ENCODE measurements around the gene H2BK1.

The H2BK1 gene

GRCh38 chr7:151244841-151245346 lies 34.6 kb upstream of the H2BK1 start:
- DNase-seq = no peak

GRCh38 chr7:151244196-151244840 lies 34.0 kb upstream of the H2BK1 start:
- DNase-seq = peak; percentile 65

GRCh38 chr7:151243408-151244195 lies 33.3 kb upstream of the H2BK1 start:
- no peak for DNase-seq

GRCh38 chr7:151243045-151243349 lies 32.7 kb upstream of the H2BK1 start:
- DNase-seq = no peak

GRCh38 chr7:151242159-151243044 lies 32.1 kb upstream of the H2BK1 start:
- DNase-seq = no peak

GRCh38 chr7:151241755-151242096 lies 31.4 kb upstream of the H2BK1 start:
- no peak for DNase-seq

- no peak for DNase-seq
Observed at GRCh38 chr7:151240942-151241754, 30.9 kb upstream of the H2BK1 start.

- DNase-seq = no peak
Observed at GRCh38 chr7:151240536-151240935, 30.2 kb upstream of the H2BK1 start.

- DNase-seq = no peak
Observed at GRCh38 chr7:151239837-151240459, 29.7 kb upstream of the H2BK1 start.

GRCh38 chr7:151238924-151239836 lies 28.9 kb upstream of the H2BK1 start:
- DNase-seq = no peak

GRCh38 chr7:151238190-151238810 lies 28.0 kb upstream of the H2BK1 start:
- no peak for DNase-seq

GRCh38 chr7:151237244-151238189 lies 27.2 kb upstream of the H2BK1 start:
- DNase-seq = no peak

- no peak for DNase-seq
Observed at GRCh38 chr7:151236406-151236805, 26.1 kb upstream of the H2BK1 start.

- DNase-seq = no peak
Observed at GRCh38 chr7:151235091-151235787, 25.0 kb upstream of the H2BK1 start.

GRCh38 chr7:151233804-151234203 lies 23.5 kb upstream of the H2BK1 start:
- DNase-seq = no peak

GRCh38 chr7:151232917-151233701 lies 22.8 kb upstream of the H2BK1 start:
- DNase-seq = no peak

GRCh38 chr7:151232091-151232916 lies 22.0 kb upstream of the H2BK1 start, which contains the start of gene CHPF2:
CHPF2 (plus strand) TSS chr7:151232483; CDS start chr7:151234012, 1,529 bp downstream.
- peak; percentile 91 for DNase-seq
